Daoy (cell line): ENCODE measurements around the gene ARHGEF19. TPM values are rescaled to one million over a fixed set of nuclear protein-coding genes. Genes with fewer than 3 reads are reported as not detected.
"Not testable (repeated sequence)": the region's sequence is repeated elsewhere in the genome, so short reads cannot be mapped to it uniquely, and the experiment has no call there.

Experiments
- DNase-seq: peaks from one replicate; pipeline ENCODE4 v3.0.0-alpha.2; 2015; ENCODE audit warnings: low read depth
- total RNA-seq: library from RNA; depleted of rRNA; stranded (reverse); fragments of >200 nt; shearing (Covaris generic); gene quantifications from 2 replicates; pipeline ENCODE4 v1.2.3, GENCODE V29; 2014

Gene ARHGEF19
- total RNA-seq, 1 experiment from 2014 or later: 4.2 TPM

DNA sequence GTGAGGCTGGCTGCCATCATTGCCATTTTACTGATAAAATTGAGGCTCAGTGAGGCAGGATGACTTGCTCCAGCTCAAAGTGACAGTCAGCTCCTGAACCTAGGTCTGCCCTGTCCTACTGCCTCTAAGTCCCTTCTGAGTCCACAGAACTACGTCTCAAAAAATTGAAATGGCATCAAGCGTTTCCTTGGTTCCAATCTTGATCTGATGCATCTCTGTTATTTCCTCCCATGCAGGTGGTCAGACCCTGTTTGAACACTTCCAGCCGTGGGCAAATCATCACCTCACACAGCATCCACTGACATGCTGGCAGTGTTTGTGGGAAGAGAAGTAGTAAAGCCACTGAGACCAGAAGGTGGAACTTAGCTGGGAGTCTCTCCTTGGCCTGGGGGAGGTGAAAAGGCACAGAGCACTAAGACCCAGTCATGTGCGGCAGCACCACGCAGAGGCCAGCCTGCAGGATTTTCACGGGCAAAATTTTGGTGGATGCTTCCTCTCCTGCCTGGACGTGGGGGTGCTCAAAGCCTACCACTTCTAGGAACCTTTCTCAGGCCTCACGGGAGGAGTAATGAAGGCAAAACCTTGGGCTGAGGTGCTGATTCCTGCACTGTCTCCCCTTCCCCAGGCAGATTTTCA lies 32.3 kb upstream of the ARHGEF19 start:
- DNase-seq: no peak

DNA sequence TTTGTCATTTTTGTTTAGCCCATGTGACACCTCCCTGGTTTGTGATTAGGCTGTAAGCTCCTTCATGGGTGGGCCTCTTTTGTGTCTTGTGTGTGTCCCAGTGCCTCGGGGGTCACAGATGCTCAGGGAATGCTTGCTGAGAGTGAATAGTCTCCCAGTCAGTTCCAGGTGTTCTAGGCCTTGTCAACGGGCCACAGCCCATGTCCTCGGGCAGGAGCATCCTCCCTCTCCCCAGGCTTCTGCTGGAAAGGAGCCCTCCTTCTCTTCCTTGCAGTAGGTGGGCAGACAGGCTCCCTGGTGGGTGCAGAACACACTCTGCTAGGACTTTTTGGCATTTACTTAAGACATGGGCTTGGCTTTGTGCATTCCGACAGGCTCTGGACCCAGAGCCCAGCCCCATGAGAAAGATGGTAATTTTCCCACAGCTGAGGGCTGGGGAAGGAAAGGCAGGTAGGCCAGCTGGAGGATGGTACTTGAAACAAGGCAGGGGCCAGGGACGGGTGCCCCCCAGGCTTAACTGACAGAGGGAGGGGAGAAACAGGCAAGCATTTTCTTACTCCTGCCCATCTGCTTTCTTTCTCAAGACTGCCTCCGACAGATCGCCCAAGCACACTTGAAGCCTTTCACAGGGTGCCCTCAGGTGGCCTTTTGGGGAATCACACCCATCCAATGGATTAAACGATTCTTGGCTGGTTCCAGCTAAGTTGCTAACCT lies 31.6 kb upstream of the ARHGEF19 start:
- peak; percentile 78 for DNase-seq

DNA sequence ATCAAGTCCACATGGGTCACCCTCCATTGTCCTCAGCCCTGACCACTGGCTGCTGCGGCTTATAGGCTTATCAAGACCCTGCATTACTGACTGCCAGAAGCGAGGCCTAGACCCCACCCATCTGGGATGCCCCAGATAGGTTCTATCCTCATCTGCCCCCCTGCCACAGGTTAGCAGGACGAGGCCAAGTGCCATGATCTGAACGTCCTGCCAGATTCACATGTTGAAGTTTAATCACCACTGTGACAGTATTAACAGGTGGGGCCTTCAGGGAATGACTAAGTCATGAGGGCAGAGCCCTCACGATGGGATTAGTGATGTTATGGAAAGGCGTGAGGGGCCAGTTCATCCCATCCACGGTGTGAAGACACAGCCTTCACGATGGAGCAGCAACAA lies 30.8 kb upstream of the ARHGEF19 start:
- no peak for DNase-seq

DNA sequence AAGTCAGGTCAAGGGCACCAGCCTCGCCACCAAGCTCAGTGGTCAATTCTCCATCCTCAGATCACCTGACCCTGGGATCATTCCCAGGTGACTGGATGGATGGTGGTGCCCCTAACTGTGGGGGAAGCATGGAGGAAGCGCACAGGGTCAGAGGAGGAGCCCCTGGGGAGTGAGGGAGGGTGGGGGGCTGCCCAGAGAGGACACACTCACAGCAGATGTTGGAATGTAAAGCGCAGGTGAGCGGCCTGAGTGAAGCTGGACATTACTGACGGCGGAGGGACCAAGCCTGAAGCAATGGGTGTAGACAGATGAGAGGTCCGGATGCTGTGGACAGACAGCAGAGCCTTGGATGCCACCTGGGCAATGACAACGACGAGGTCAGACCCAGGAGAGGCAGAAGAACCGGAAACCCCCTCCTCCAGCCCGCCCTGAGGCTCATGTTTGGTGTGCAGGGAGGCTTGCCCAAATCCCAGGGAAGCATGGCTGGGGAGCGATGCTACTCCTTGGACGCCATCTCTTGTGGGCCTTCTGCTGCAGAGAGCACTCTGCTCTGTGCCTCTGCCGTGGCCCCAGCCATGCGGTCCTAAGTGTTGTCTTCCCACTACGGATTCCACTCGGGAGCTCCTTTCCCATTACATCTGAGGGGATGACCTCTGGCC lies 30.2 kb upstream of the ARHGEF19 start:
- DNase-seq: no peak

DNA sequence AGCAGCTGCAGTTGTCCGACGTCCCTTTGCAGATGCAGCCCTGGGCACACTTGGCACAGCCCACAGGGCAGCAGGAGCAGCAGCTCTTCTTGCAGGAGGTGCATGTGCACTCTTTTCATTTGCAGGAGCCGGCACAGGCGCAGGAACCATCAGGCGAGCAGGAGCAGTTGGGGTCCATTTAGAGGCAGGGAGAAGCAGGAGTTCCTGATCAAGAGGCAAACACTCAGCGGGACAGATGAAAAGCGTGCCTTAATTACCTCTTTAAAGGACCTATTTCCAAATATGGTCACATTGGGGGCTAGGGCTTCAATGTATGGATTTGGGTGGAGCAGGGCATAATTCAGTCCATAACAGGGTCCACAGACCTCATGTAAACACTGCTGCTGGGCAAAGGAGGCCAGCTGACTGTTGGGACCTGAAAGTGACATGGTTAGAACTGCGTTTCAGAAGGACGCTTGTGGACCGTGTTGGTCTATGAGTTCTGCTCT lies 28.8 kb upstream of the ARHGEF19 start:
- no peak for DNase-seq

DNA sequence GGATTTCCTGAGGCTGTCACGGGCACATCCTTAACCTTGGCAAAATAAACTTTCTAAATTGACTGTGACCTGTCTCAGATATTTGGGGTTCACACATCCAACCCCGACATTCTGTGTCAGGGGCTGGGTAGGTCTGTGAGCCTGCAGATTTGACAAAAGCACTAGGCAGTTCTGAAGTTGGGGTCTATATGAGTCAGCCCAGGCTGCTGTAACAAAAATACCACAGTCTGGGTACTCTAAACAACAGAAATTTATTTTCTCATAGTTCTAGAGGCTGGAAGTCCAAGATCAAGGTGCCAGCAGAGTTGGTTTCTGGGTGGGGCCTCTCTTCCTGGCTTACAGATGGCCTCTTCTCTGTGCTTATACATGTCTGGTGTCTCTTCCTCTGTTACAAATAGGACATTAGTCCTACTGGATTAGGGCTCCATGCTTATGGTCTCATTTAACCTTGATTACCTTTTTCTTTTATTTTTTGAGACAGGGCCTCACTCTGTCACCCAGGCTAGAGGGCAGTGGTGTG lies 27.6 kb upstream of the ARHGEF19 start:
- DNase-seq: no peak

DNA sequence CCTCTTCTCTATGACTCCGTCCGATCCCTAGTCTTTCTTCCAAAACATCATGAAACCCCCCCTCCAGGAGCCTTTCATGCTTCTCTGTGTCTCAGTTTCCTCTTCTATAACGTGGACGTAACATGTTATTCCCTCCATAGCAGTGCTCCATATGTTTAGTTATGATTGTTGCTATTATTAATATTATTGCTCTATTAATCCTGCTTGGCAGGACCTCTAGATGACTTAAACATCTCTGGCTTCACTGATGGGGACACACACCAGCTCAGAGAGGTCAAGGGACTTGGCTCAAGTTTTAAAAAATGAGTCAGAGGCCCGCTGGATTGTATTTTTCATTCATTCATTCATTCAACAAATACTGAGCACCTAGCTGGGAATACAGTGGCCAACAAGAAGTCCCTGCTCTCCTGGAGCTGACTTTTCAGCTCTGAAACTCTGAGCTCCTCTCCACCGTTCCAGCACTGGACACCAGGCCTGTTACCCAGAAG lies 24.9 kb upstream of the ARHGEF19 start:
- no peak for DNase-seq

DNA sequence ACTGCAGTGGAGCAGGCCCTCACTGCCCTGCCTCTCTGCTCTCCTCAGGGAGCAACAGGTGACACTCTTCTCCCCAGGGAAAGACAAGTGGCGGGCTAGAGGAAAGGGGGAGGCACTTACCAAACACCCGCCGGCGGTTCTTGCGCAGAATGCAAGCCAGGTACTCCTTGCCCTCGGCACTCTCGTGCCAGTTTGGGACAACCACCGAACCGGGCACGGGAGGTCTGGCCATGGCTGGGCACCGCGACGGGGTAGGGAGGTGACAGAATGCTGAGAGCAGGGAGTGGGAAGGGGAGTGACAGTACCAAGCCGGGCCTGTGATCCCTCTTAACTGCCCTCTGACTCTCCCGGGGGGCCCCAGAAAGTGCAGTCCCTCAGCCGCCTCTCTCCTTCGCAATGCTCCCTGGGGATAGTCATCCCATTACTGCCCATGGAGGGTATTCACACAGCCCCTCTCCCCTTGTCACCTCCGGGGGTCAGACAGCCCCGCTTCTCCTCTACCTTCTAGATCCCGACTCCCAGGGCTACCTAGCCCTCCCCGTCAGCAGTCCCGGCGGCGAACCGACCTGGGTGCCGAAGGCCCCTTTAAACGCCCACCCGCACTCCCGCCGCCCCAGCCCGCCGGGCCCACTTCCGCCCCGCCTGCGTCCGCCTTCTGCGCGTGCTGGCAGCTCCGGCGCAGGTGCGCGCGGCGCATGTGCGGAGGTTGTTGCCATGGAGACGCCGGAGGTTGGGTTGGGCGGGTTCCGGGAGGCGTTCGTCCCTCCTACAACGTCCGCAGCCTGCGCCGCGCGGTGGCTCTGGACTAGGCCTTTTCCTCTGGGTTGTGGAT lies 24.3 kb upstream of the ARHGEF19 start, which contains the start of gene CPLANE2:
Gene CPLANE2, minus strand, starts transcription at position 673 of the 832 bp plus-strand sequence. Its CDS starts 441 bp downstream, at position 232.
- peak; percentile 97 for DNase-seq

DNA sequence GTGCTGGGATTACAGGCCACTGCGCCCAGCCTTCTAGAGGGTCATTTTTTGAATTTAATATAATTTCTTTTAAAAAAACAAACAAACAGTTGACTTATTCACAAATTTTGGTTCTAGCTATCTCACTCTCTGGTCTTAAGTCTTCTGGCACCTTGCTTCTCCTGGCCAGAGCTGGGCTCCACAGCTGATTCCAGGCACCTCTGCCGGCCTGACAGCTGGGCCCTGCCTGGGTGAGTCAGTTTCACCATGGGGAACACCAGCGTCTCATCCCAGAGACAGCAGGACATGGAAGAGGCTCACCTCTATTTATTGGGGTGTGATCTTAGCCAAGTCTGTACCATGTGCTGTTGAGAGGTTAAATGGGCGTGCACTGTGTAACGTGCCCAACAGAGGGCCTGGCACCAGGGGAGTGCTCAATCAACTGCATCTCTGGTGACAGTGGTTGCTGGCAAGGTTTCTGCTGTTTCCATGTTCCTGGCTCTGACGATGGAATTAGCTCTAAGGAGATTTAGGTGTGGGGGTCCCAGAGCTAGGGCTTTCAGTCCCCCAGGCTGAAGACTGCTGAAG lies 23.6 kb upstream of the ARHGEF19 start:
- peak; percentile 50 for DNase-seq

DNA sequence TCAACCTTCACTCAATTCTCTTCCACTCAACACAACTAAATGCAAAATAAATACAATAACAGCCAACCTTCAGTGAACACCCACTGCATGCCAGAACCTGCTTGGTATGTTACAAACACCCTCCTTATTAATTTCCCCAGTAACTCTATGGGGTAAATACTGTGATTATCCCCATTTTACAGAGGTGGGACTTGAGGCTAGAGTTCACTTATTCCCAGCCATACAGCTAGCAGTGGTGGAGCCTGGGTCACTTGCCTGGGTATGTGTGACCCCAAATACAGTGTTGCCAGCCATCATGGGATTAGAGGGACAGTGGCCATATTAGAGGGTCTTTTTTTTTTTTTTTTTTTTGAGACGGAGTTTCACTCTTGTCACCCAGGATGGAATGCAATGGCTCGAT lies 22.9 kb upstream of the ARHGEF19 start:
- DNase-seq: no peak

DNA sequence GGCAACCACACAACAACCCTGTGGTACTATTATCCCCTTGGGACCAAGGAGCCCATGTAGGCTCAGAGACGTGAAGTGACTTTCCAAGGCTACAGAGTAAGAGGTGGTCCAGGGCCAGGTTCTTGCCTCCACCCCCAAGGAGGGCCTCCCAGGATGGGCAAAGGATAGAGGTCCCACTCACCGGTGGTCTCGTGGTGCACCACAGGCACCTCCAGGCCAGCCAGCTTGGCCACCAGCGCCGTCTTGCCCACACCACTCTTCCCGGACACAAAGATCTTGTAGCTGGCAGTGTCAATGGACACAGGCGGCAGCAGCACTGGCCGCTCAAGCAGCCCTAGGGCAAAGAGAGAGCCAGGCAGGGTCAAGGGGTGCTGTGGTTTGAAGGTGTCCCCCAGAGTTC lies 21.0 kb upstream of the ARHGEF19 start:
- no peak for DNase-seq

DNA sequence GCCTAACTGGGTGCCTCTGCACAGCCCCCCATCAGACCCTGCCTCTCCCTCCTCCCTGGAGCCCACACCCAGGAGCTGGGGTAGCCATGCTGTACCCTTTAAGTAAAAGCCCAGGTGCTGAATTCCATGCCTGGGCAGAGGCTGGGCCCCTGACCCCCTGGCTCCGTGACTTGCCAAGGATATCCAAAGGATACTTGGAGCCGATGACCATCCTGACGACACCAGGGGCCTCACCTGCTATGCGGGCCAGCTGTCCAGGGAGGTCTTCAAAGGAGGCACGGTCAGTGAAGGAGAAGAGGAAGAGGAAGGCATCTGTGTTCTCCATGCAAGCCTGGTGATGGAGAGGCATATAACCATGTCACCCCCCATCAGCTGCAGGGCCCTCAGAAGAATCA lies 19.9 kb upstream of the ARHGEF19 start:
- no peak for DNase-seq

DNA sequence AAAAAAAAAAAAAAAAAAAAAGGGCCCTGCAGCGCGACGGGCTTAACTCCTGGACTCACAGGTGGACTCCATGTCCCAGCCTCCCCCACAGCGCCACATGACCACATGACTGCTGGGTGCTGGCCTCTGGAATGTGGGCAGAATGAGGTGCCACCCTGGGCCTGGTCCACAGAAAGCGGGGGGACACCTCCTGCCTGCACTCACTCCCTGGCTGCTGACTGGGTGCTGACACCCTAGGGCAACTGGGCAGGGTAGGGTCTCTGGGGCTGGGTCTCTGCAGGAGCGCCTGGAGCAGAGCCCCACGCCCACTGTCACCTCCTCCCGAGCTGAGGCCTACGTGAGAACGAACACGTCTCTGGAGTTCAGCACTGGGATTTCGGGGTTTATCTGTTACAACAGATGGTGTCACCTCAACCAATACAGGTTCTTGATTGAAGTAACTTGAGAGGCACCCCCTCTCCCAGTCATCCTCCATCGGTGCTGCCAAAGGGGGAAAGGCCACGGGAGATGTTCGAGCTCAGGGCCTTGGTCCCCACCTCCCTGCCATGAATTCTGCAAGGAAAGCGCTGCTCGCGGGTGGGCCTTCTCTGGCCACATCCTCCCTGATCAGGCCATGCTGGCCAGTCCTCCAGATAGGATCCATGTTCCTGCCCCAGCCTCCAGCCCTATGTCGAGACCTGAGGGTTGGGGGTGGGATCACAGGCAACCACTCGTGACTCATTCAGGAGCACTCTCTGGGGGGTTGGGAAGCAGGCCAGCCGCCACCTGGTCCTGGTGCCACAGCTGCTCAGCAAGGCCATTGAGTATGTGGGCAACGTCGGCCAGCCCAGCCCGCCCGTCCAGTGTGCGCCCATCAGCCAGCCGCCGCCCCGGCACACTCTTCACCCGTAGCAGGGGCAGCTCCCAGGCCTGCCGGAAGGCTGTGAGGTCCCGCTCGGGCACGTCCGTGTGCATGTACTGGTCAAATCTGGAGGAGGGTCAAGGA lies 19.2 kb upstream of the ARHGEF19 start:
- peak; percentile 61 for DNase-seq

DNA sequence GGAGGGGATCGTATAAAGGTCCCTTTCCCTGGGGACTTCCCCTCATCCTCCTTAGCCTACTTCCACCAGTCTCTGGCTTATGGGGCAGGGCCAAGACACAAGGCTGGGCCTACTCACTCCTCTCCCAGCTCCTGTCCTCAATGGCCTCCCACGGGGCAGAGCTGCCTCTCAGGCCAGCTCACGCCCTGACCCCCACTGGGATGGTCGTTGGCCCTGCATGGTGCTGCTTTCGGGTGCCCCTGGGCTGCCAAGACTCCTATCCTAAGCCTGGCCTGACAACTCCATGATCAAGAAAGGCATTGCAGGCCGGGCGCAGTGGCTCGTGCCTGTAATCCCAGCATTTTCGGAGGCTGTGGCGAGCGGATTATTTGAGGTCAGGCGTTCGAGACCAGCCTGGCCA lies 18.3 kb upstream of the ARHGEF19 start:
- no peak for DNase-seq

DNA sequence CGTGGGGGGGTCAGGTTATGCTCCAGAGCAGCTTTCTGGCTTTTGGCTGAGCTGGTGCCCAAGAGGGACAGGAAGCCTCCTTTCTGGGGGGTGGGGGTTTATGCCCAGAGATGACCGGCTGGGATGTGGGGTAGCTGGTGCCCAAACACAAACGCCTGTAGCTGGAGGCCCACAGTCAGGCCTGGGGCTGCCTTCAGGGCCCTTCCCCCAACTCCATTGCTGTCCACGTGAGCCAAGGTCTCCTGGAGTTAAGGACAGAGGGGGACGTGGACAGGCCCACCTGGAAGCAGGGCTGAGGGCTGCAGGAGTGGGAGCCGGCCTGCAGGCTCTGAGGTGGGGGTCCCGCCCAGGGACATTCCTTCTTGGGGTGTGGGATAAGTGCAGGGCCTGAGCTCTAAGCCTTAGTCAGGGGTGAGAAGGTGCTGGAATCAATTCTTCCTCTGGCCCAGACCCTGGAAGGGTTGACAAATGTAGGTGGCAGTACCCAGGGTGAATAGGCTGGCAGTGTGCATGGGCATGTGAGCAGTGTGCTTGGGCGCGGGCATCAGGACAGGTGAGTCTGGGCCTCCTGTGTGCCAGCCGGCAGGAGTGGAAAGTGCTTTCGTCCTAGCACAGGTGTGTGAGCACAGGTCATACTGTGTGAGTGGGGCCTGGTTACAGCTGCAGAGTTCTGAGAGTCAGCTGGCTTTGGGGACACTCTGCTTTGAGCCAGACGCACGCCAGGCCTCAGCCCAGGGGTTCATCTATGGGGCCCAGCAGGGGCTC lies 17.7 kb upstream of the ARHGEF19 start:
- DNase-seq: no peak

DNA sequence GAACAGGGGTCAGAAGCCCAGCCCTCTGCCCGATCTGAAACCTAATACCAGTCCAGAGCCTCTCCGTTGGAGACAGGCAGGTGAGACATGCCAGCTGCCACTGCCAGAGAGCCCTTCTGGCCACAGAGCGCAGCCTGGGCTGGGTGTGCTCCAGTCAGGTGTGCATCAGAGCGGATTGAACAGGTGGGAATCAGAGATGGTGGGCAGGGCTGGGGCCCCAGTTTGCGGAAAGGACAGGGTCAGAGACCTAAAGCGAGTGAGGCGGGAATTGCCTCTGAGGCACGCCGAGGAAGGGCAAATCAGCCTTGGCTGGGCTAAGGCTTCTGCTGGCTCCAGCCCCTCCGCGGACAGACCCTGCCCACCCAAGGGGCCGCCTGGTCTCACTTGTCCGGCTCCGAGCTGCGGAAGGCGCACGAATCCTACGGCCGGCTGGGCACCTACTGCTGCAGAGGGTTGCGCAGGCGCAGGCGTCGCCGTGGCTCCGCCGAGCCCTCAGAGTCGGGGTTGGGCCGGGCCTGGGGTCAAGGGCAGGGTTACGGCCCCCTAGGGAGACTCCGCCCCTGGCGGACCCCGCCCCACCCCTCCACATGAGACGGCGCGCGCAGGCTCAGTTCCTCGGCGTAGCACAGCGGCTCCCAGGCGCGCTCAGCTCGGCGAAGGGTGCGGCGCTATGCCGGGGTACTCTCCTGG lies 14.2 kb upstream of the ARHGEF19 start:
- no peak for DNase-seq

DNA sequence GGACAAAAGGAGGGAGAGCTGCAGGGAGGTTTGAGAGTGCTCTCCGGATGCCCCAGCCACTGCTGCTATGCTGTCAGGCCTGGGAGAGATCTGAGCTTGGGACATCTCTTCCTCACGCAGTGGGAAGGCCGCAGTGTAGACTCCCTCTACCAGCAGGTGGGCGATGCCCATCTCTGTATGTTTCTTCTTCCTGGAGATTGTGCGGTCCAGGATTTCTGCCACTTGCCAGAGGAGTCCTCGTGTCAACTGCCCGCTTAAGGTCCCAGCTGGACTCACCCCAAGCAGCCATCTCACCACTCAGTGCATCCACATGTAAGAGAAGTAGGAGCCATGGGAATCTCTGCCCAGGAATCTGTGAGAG lies 13.7 kb upstream of the ARHGEF19 start:
- no peak for DNase-seq

DNA sequence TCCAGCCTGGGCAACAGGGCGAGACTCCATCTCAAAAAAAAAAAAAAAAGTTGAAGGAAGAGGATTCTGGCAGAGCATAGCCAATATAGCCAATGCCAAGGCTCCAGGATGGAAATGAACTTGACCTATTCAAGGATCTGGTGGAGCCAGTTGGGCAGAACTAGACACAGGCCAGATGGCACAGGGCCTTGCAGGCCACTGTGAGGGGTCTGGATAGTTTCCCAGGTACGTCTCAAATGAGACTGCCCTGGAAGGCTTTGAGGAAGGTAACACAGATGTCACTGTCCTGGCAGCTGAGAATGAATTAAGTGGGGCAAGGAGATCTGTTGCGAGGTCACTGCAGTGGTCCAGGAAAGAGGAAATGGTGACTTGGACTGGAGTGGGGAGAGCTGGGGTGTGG lies 12.0 kb upstream of the ARHGEF19 start:
- no peak for DNase-seq

DNA sequence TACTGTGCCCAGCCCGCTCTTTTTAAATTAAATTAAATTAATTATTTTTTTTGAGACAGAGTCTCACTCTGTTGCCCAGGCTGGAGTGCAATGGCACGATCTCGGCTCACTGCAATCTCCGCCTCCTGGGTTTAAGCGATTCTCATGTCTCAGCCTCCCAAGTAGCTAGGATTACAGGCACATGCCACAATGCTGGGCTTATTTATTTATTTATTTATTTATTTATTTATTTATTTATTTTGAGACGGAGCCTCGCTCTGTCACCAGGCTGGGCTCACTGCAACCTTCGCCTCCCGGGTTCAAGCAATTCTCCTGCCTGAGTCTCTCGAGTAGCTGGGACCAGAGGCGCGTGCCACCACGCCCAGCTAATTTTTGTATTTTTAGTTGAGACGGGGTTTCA lies 10.3 kb upstream of the ARHGEF19 start:
- DNase-seq: not testable (repeated sequence)
